Keratinocyte (primary cell): ENCODE results near the gene TH. TPM values are rescaled to one million over a fixed set of nuclear protein-coding genes. Genes with fewer than 3 reads are reported as not detected.

Source experiments
- DNase-seq: peaks from one replicate; pipeline ENCODE4 v3.0.0-alpha.2; 2011; ENCODE audit warnings: low read depth, missing footprints, low spot score
- FAIRE-seq: peaks from 2 replicates; lab custom pipeline; 2011; peaks lifted over from hg19 to GRCh38; lab: Jason Lieb, UNC
- H2AFZ ChIP-seq: 2 replicates; pipeline ENCODE4 v1.6.0; 2012; ENCODE audit warnings: low read length, control low read depth, inconsistent platforms; ENCODE audit not compliant: control insufficient read depth
- H3K27ac ChIP-seq: 2 replicates; pipeline ENCODE4 v1.5.1; 2011; ENCODE audit warnings: low read length; ENCODE audit not compliant: control insufficient read depth, insufficient read depth
- H3K27me3 ChIP-seq: 3 replicates; pipeline ENCODE4 v1.6.0; 2011; ENCODE audit warnings: low read length; ENCODE audit not compliant: control insufficient read depth, insufficient read depth; ENCODE audit errors: extremely low read depth
- H3K36me3 ChIP-seq, 2 experiments: 2 replicates in 1 of 2; 3 replicates in 1 of 2; pipeline ENCODE4 v1.5.1; 2011; ENCODE audit warnings: low read length in 2 of 2, mild to moderate bottlenecking in 1 of 2; ENCODE audit not compliant: control insufficient read depth in 2 of 2, insufficient read depth in 2 of 2; ENCODE audit errors: extremely low read depth in 1 of 2
- H3K4me1 ChIP-seq: 3 replicates; pipeline ENCODE4 v1.5.1; 2011; ENCODE audit warnings: low read length; ENCODE audit not compliant: control insufficient read depth, insufficient read depth; ENCODE audit errors: extremely low read depth
- H3K4me2 ChIP-seq: 3 replicates; pipeline ENCODE4 v1.6.0; 2011; ENCODE audit warnings: low read depth, low read length; ENCODE audit not compliant: control insufficient read depth, insufficient read depth; ENCODE audit errors: extremely low read depth
- H3K4me3 ChIP-seq, 3 experiments: fragments of 200-600 bp in 1 of 3; sonication (generic) in 1 of 3; 2 replicates in 2 of 3; 3 replicates in 1 of 3; pipeline ENCODE4 v1.5.1; 2011 to 2016; ENCODE audit warnings: low read length in 3 of 3, mild to moderate bottlenecking in 3 of 3, control low read depth in 2 of 3, inconsistent platforms in 1 of 3, low read depth in 1 of 3, mixed read lengths in 1 of 3, mixed run types in 1 of 3, moderate library complexity in 1 of 3; ENCODE audit not compliant: control insufficient read depth in 2 of 3, insufficient read depth in 2 of 3; ENCODE audit errors: extremely low read depth in 1 of 3
- H3K79me2 ChIP-seq: 2 replicates; pipeline ENCODE4 v1.6.0; 2012; ENCODE audit warnings: low read length; ENCODE audit not compliant: control insufficient read depth, insufficient read depth
- H3K9ac ChIP-seq: 3 replicates; pipeline ENCODE4 v1.6.0; 2011; ENCODE audit warnings: low read length; ENCODE audit not compliant: control insufficient read depth, insufficient read depth; ENCODE audit errors: extremely low read depth
- H3K9me1 ChIP-seq: 3 replicates; pipeline ENCODE4 v1.6.0; 2011; ENCODE audit warnings: low read length; ENCODE audit not compliant: control insufficient read depth, insufficient read depth; ENCODE audit errors: extremely low read depth
- H3K9me3 ChIP-seq: 2 replicates; pipeline ENCODE4 v1.5.1; 2012; ENCODE audit warnings: low read depth, low read length; ENCODE audit not compliant: control insufficient read depth
- H4K20me1 ChIP-seq: 3 replicates; pipeline ENCODE4 v1.6.0; 2011; ENCODE audit warnings: low read length; ENCODE audit not compliant: control insufficient read depth, insufficient read depth; ENCODE audit errors: extremely low read depth
- EZH2 ChIP-seq: IDR thresholded peaks from one replicate; pipeline ENCODE4 v1.6.1; 2012; ENCODE audit warnings: inconsistent platforms, mild to moderate bottlenecking, low read length, moderate library complexity
- dilution Hi-C: fragments of 300-500 bp; cut with MboI; formaldehyde crosslinking; loops from one replicate; pipeline ENCODE4 v1.7.0; 2020; ENCODE audit warnings: low sequenced_read_pairs; ENCODE audit not compliant: extremely low pct_ligation_motif_present
- polyA plus RNA-seq, 5 experiments: library from polyadenylated mRNA; depleted of rRNA in 3 of 5; stranded (reverse) in 3 of 5; stranded (forward) in 1 of 5; unstranded in 1 of 5; fragments of >200 nt; gene quantifications; 1 replicate in 1 of 5; 2 replicates in 3 of 5; 3 replicates in 1 of 5; pipeline versions ENCODE4 v1.2.1 to v1.2.3, GENCODE V29; 2011 to 2012; ENCODE audit warnings: missing spikeins in 2 of 5, low read depth in 1 of 5, low replicate concordance in 1 of 5
- TF ChIP-seq, protein P1 (sequence below), 3 experiments: IDR thresholded peaks in 1 of 3; conservative IDR thresholded peaks in 1 of 3; optimal IDR thresholded peaks in 1 of 3; 2 replicates in 2 of 3; 3 replicates in 1 of 3; pipeline versions ENCODE3 to v1.5.1; 2011; ENCODE audit warnings: low read length in 3 of 3, mild to moderate bottlenecking in 3 of 3, moderate library complexity in 2 of 3, control low read depth in 1 of 3, inconsistent platforms in 1 of 3; ENCODE audit not compliant: insufficient read depth in 2 of 3; ENCODE audit errors: extremely low read depth in 1 of 3

The TH gene
- polyA plus RNA-seq, 1 donor (not counting 4 experiments of a cell fraction or from before 2014, with no cell fraction given), result 0.50 TPM

DNA sequence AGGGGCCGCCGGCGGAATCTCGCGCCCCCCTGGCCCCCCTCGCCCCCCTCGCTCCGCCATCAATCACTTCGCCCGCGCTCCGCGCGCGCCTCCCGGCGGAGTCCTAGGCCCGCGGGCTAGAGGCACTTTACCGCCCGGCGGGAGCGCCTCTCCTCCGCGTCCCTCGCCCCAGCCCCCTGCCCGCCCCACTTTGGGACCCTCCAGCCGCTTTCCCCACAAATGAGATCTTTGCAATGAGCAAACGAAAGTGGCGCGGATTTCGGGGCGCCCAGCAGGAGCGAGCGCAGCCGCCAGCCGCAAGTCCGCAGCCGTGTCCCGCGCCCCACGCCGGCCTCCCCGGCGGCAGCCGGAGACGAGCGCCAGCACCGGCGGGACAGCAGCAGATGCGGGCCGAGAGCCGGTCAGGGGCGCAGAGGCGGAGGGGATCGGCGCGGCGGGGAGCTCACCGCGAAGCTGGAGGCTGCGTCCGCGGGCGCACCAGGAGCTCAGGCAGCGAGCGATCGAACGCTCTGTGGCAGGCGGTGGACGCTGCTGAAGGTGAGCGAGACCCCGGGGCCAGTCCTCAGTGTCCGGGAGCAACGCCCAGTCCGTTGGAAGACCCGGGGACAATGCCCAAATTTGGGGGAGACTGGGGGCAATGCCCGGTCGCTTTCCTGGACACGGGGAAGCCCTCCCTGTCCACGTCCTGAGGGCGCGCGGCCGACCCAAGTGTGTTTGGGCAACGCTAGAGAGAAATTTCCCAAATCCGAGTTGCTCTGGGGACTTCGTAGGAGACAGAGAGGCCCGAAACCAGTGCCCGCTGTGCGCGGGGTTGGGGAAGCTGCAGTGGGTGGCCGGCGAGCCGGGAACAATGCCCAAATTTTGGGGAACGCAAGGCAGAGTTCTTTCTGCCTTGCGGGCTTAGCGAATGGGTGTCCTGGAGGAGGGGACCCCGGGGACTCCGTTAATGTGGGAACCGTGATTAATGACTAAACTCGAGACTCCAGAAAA lies 30.9 kb downstream of the TH start:
- Histone ChIP-seq H3K27me3 (peaks cover 86% of the 10 kb centered on the region), H3K4me1 (peaks cover 14% of the 10 kb centered on the region), H3K9me1 (no peaks in the 10 kb centered on the region), H3K36me3 (no peaks in the 10 kb centered on the region), H4K20me1 (peaks cover 8% of the 10 kb centered on the region), H3K4me3 (no peak overlapping the region), H3K9ac (no peak overlapping the region), H3K4me2 (no peak overlapping the region), H3K9me3 (no peaks in the 10 kb centered on the region), H3K79me2 (no peaks in the 10 kb centered on the region), H2AFZ (no peak overlapping the region), H3K27ac (no peak overlapping the region)
- DNase-seq, result no peak
- TF ChIP-seq, protein P1, sequence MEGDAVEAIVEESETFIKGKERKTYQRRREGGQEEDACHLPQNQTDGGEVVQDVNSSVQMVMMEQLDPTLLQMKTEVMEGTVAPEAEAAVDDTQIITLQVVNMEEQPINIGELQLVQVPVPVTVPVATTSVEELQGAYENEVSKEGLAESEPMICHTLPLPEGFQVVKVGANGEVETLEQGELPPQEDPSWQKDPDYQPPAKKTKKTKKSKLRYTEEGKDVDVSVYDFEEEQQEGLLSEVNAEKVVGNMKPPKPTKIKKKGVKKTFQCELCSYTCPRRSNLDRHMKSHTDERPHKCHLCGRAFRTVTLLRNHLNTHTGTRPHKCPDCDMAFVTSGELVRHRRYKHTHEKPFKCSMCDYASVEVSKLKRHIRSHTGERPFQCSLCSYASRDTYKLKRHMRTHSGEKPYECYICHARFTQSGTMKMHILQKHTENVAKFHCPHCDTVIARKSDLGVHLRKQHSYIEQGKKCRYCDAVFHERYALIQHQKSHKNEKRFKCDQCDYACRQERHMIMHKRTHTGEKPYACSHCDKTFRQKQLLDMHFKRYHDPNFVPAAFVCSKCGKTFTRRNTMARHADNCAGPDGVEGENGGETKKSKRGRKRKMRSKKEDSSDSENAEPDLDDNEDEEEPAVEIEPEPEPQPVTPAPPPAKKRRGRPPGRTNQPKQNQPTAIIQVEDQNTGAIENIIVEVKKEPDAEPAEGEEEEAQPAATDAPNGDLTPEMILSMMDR (optimal IDR thresholded peaks at IDR 0.05 in 1 of 3, IDR thresholded peaks at IDR 0.05 in 1 of 3, conservative IDR thresholded peaks at IDR 0.05 in 1 of 3; ENCODE audit: extremely low read depth in 1 of 3, insufficient read depth in 2 of 3, low read length in 3 of 3), result no peak
- TF ChIP-seq EZH2, result peak; percentile 91
- no peak for FAIRE-seq
- dilution Hi-C loops, result no loop called here

DNA sequence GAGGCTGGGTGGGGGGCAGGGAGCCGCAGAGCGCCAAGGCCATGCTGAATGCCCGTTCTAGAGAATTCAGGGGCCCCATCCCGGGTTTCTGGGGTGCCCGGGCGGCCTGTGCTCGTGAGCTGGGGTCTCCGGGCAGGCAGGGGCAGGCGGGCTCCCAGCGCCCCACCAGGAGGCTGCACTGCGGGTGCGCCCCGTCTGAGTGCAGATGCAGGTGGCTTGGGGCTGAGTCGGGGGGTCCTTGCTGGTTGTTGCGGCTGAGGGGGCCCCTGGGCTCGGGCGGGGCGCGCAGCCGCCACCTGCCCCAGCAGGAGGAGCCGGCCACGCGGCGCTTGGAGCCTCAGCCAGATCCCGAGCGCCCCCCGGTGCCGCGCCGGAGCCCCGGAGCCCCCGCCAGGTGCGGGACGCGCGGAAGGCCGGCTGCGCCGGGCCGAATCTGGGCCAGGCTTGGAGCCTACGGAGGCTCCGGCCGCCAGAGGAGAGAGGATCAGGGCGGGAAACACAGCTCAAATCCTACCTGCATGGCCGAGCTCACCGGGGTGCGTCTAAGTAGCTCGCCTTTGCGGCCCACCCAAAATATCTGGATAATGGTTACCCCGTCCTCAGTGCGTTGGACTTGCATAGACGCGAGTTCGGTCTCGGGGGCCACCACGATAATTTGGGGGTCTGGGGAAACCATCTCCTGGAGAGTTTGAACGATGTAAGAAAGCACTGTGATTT lies 31.8 kb downstream of the TH start:
- H3K9me1 ChIP-seq, result no peaks in the 10 kb centered on the region
- H3K79me2 ChIP-seq, result no peaks in the 10 kb centered on the region
- H4K20me1 ChIP-seq, result peaks cover 5% of the 10 kb centered on the region
- H3K36me3 ChIP-seq, result no peaks in the 10 kb centered on the region
- H3K27ac ChIP-seq, result no peak overlapping the region
- H3K4me3 ChIP-seq, result no peak overlapping the region
- no peak overlapping the region for H2AFZ ChIP-seq
- H3K9ac ChIP-seq, result no peak overlapping the region
- H3K4me1 ChIP-seq, result peaks cover 14% of the 10 kb centered on the region
- peaks cover 86% of the 10 kb centered on the region for H3K27me3 ChIP-seq
- FAIRE-seq (no peak), DNase-seq (no peak)
- dilution Hi-C loops, result no loop called here
- TF ChIP-seq EZH2, result peak; percentile 98
- TF ChIP-seq, protein P1 (optimal IDR thresholded peaks at IDR 0.05 in 1 of 3, IDR thresholded peaks at IDR 0.05 in 1 of 3, conservative IDR thresholded peaks at IDR 0.05 in 1 of 3; ENCODE audit: extremely low read depth in 1 of 3, insufficient read depth in 2 of 3, low read length in 3 of 3), result no peak
- H3K9me3 ChIP-seq, result no peaks in the 10 kb centered on the region
- no peak overlapping the region for H3K4me2 ChIP-seq
